Thymus (tissue), 11 donors: Measurements from ENCODE around the gene ZNF865. TPM values are rescaled to one million over a fixed set of nuclear protein-coding genes. Genes with fewer than 3 reads are reported as not detected.

Experiments
- DNase-seq, 9 donors: peaks; one replicate each; pipeline ENCODE4 v3.0.0-alpha.2; 2013; ENCODE audit warnings: low spot score in 9 of 9, low read depth in 6 of 9, missing footprints in 1 of 9
- H3K27ac ChIP-seq, 2 donors: one replicate each; pipeline ENCODE4 v1.5.1; 2013; ENCODE audit warnings: control low read depth in 1 of 2, low read depth in 1 of 2, low read length in 1 of 2, mild to moderate bottlenecking in 1 of 2, moderate library complexity in 1 of 2
- H3K27me3 ChIP-seq, 2 donors: one replicate each; pipeline ENCODE4 v1.5.1; 2013; ENCODE audit warnings: low read length in 1 of 2; ENCODE audit not compliant: control insufficient read depth in 2 of 2, insufficient read depth in 1 of 2
- H3K36me3 ChIP-seq, 2 donors: one replicate each; pipeline ENCODE4 v1.5.1; 2013; ENCODE audit warnings: low read length in 1 of 2, mild to moderate bottlenecking in 1 of 2, moderate library complexity in 1 of 2; ENCODE audit not compliant: control insufficient read depth in 2 of 2, insufficient read depth in 2 of 2
- H3K4me1 ChIP-seq, 2 donors: one replicate each; pipeline ENCODE4 v1.5.1; 2013; ENCODE audit warnings: low read length in 2 of 2; ENCODE audit not compliant: control insufficient read depth in 2 of 2, insufficient read depth in 2 of 2
- H3K4me3 ChIP-seq, 2 donors: one replicate each; pipeline ENCODE4 v1.5.1; 2013; ENCODE audit warnings: low read length in 2 of 2, control low read depth in 1 of 2, mild to moderate bottlenecking in 1 of 2
- H3K9me3 ChIP-seq, 2 donors: one replicate each; pipeline ENCODE4 v1.5.1; 2013; ENCODE audit warnings: low read length in 1 of 2, mild to moderate bottlenecking in 1 of 2; ENCODE audit not compliant: control insufficient read depth in 2 of 2, insufficient read depth in 1 of 2
- WGBS: extraction: QIAGEN DNeasy Blood & Tissue Kit; methylation state at CpG from one replicate; pipeline ENCODE4 v1.1.7; 2013; 5-methylcytosine and 5-hydroxymethylcytosine counted together
- polyA plus RNA-seq: library from polyadenylated mRNA; stranded (reverse); fragments of 200-250 nt; gene quantifications from one replicate; pipeline ENCODE4 v1.2.3, GENCODE V29; 2013
- total RNA-seq: library from RNA; stranded (reverse); fragments of 120-200 nt; gene quantifications from one replicate; pipeline ENCODE4 v1.2.4, GENCODE V29; 2013
- donor health status: healthy.

Gene ZNF865
- total and polyA plus RNA-seq, 2 donors = 0.85 to 7.2 TPM

DNA sequence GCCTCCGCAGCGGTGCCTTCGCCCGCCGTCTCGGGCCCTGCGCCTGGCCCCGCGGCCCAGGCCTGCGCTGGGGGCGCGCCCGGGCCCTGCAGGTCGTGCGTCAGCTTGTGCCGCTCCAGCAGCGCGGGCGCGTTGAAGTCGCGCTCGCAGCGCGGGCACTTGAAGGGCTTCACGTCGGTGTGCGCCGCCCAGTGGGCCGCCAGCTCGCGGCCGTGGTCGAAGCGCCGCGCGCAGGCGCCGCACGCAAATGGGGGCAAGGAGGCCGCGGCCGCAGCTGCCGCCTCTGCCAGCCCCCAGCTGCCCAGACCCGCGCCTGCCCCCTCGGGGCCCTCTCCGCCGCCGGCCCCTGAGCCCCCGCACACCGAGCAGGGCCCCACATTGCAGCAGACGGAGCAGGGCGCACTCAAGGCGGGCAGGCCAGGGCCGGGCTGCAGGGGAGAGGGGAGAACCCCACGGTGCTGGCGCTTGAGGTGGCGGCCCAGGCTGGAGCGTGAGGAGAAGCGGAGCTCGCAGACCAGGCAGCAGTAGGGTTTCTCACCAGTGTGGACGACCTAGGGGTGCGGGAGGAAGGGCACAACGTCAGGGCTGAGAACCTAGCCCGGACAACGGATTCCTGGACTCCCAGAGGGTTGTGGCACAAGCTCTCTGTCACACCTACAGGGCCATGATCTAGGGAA lies 12.2 kb upstream of the ZNF865 start:
- no peak for DNase-seq
- H3K36me3 ChIP-seq = peaks cover 34 to 44% of the 10 kb centered on the region in 2 donors
- no peak overlapping the region for H3K4me3 ChIP-seq

DNA sequence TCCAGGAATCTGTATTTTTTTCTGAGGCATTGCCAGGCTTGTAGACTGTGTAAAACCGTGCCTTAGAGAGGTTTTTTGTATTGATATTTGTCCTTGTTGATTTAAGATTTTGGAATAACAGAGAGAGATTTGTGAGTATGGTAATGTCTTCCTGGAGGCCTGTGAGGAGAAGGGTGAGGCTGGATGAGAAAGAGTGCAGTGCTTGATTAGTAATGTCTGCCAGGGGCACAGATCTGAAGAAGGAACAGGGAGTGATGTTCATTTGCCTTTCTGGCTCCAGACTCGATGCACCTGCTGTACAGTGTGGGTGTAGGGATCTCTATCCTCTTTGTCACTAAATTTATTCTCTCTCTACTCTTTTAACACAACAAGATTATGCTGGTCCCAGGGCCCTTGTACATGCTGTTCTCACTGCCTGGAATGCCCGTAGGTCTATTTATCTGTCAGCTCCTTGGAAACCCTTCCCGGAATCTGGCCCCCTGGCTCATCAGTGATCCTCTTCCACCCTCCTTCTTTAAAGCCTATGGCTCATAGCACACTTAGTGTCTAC lies 10.4 kb upstream of the ZNF865 start:
- Histone ChIP-seq H3K27me3 (no peaks in the 10 kb centered on the region), H3K27ac (no peak overlapping the region), H3K9me3 (peaks cover 1 to 7% of the 10 kb centered on the region in 2 donors), H3K4me3 (no peak overlapping the region), H3K4me1 (peaks cover 0 to 5% of the 10 kb centered on the region in 2 donors), H3K36me3 (peaks cover 34 to 44% of the 10 kb centered on the region in 2 donors)
- DNase-seq = no peak
- 100% methylated on average over 4 of the region's 4 CpGs for WGBS

More for the DNA sequence above, 12.2 kb upstream of the ZNF865 start:
- no peak overlapping the region for H3K27ac ChIP-seq
- WGBS = 96% methylated on average over 68 of the region's 68 CpGs
- H3K27me3 ChIP-seq = no peaks in the 10 kb centered on the region
- peaks cover 0 to 1% of the 10 kb centered on the region in 2 donors for H3K9me3 ChIP-seq
- no peaks in the 10 kb centered on the region for H3K4me1 ChIP-seq

DNA sequence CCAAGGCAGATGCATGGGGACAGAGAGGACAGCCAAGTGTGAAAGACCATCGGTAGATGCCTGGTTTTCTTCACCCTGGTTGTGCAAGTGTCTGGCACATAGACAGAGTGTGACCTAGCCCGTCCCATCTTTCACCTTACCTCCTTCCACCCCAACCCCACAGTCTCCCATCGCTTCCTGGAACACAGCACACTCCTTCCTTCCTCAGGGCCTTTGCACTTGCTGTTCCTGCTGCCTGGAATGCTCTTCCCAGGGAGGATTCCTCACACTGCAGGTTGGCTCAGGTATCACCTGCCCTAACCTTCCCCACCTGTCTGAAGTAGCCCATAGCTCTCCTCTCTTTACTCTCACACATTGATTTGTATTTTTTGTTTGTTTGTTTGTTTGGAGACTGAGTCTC lies 9.1 kb upstream of the ZNF865 start:
- H3K27me3 ChIP-seq = no peaks in the 10 kb centered on the region
- H3K4me1 ChIP-seq = peaks cover 6 to 13% of the 10 kb centered on the region in 2 donors
- H3K27ac ChIP-seq = no peak overlapping the region
- WGBS = 96% methylated on average over 3 of the region's 3 CpGs
- H3K9me3 ChIP-seq = peaks cover 1 to 7% of the 10 kb centered on the region in 2 donors
- H3K4me3 ChIP-seq = no peak overlapping the region
- peaks cover 34 to 44% of the 10 kb centered on the region in 2 donors for H3K36me3 ChIP-seq
- DNase-seq = no peak

DNA sequence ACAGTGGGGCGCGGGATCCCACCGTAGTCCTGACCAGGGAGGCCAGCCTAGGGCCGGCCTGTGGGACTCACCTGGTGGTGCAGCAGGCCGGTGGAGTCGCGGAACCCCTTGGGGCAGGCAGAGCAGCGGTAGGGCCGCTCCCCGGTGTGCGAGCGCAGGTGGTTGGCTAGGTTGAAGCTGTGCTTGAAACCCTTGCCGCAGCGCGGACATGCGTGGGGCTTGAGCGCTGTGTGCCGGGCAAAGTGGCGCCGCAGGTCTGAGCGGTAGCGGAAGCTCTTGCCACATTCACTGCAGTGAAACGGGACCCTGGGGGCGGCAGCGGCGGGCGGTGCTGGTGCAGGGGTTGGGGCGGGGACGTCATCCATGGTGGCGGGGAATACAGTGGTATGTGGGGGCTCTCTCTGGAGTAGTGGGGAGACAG lies 7.9 kb upstream of the ZNF865 start:
- 99% methylated on average over 30 of the region's 30 CpGs for WGBS
- DNase-seq = no peak
- peaks cover 1 to 7% of the 10 kb centered on the region in 2 donors for H3K9me3 ChIP-seq
- H3K36me3 ChIP-seq = peaks cover 30 to 38% of the 10 kb centered on the region in 2 donors
- H3K4me3 ChIP-seq = no peak overlapping the region
- H3K4me1 ChIP-seq = peaks cover 7 to 21% of the 10 kb centered on the region in 2 donors
- no peaks in the 10 kb centered on the region for H3K27me3 ChIP-seq
- H3K27ac ChIP-seq = no peak overlapping the region

DNA sequence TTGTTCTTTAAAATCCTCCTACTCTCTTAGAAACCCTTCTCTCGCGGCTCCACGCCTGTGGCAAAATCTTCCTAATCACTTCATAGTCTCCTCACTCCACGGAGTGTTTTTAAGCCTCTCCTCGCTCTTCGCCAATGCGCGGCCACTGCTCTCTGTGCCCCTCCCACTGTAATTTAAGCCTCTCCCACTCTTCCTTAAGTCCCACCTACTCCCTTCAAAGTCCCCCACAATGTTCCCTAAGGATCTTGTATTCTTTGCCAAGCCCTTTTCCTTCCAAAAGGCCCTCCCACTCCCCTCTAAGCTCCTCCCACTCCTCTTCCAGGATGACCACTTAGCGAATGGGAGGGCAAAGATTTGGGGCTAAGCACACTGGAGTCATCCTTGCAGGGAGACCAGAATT lies 7.4 kb upstream of the ZNF865 start:
- Histone ChIP-seq H3K27ac (peak overlapping the region in 1 of 2 donors; percentile 8), H3K9me3 (peaks cover 1 to 7% of the 10 kb centered on the region in 2 donors), H3K4me1 (peaks cover 7 to 21% of the 10 kb centered on the region in 2 donors), H3K27me3 (no peaks in the 10 kb centered on the region), H3K36me3 (peaks cover 30 to 35% of the 10 kb centered on the region in 2 donors), H3K4me3 (no peak overlapping the region)
- 97% methylated on average over 9 of the region's 9 CpGs for WGBS
- no peak for DNase-seq

DNA sequence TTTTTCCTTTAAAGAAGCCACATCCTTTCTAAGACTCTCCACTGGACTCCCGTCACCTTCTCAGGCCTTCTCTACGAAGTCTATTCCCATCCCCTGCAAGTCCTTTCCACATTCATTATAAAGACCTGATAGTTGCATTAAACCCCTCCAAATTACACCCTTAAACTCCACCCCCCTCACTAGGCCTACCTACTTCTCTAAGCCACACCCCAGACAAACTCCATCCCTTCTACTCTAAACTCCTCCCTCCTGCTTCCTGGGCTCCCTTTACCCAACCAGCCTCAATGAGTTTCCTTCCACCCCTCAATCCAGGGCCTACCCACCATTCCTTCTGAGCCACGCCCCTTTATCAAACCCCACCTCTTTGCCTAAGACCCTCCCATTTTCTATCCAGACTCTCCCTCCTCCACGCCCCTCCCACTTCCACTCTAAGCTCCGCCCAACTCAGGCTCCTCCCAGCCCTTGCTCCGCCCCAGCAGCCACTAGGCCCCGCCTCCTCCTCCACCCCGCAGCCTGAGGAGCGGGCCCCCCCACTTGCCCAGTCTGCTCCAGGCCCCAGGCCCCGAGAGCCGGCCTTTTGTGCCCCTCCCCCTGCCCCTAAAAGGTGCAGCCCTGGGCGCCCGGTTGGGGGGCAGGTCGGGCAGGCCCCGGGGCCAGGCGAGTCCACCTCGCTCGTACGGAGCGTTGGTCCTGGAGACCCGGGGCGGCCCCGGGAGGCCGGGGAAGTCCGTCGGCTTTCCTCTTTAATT lies 6.6 kb upstream of the ZNF865 start:
- H3K27ac ChIP-seq = peak overlapping the region; percentile 95 to 100
- H3K4me1 ChIP-seq = peaks cover 7 to 24% of the 10 kb centered on the region in 2 donors
- 8% methylated on average over 26 of the region's 26 CpGs for WGBS
- no peaks in the 10 kb centered on the region for H3K27me3 ChIP-seq
- peaks cover 1 to 7% of the 10 kb centered on the region in 2 donors for H3K9me3 ChIP-seq
- DNase-seq = peak; percentile 72 to 93 (median 83)
- peak overlapping the region; percentile 75 to 92 for H3K4me3 ChIP-seq
- peaks cover 25 to 28% of the 10 kb centered on the region in 2 donors for H3K36me3 ChIP-seq

DNA sequence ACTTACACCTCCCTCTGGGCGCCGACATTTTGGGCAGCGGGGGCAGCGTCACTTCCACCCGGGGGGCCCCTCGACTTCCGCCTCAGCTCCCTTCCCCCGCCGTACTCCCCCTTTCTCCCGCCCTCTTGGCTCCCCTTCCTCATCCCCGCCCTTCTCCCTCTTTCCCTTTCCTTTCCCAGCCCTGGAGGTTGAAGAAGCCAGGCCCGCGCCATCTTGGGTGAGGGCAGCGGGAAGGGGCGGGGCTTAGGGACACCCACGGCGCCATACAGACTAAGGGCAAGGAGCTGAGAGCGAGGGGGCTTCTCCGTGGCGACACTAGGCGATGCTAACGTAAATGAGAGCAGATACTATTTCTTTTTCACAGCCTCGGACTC lies 6.0 kb upstream of the ZNF865 start, which contains the start of gene FIZ1:
FIZ1 (minus strand) TSS at position 50 of the 374 bp plus-strand sequence. CDS start 1,652 bp downstream, outside the sequence.
- WGBS = 0% methylated on average over 23 of the region's 23 CpGs
- peaks cover 8 to 29% of the 10 kb centered on the region in 2 donors for H3K4me1 ChIP-seq

DNA sequence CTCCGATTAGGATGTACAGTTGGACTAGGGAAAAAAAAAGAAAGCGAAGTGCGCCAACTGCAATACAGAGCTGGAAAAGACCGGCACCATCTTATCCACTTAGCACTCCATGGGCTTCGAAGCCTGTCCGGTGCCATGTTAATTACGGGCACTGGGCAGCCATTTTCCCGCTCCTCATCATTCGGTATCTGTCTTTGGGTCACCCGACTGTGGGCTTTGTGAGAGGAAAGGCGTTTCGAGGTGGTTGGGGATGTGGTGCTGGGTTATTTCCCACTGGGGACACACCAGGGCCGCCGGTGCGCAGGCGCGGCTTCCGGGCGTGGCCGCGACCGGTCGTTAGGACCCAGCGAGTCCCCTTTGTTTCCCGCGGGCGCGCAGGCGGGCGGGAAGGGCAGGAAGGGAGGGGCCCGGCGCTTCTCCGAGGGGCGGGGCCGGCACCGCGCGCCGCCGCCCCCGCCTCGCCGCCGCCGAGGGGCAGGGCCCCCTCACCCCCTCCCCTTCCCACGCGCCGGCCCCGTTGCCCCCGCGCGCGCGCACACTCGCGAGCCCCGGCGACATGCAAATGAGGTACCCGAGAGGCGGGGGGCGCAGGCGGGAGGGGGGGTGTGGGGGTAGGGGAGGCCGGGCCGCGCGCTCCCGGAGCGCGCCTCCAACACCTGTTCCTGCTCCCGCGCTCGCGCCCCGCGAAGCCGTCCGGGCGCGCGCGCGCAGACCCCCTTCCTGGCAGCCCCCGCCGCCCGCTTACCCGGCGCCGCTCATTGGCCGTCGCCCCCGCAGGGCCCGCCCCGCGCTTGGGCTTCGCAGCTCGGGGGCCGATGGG lies 5.4 kb upstream of the ZNF865 start, which contains the start of gene ZNF524:
ZNF524 (plus strand) TSS at position 447 of the 820 bp plus-strand sequence. CDS start 1,825 bp downstream, outside the sequence.
- peaks cover 21 to 23% of the 10 kb centered on the region in 2 donors for H3K36me3 ChIP-seq
- H3K4me3 ChIP-seq = peak within 1 kb of the TSS; percentile 75 to 92
- under 1% methylated on average over 95 of the region's 97 CpGs for WGBS
- H3K4me1 ChIP-seq = peaks cover 12 to 34% of the 10 kb centered on the region in 2 donors
- DNase-seq = peak; percentile 92 to 99 (median 96)
- no peaks in the 10 kb centered on the region for H3K27me3 ChIP-seq
- H3K27ac ChIP-seq = peak within 1 kb of the TSS; percentile 95 to 100
- peaks cover 0 to 7% of the 10 kb centered on the region in 2 donors for H3K9me3 ChIP-seq

More for the DNA sequence above, 6.0 kb upstream of the ZNF865 start, which contains the start of gene FIZ1:
- peak; percentile 96 to 100 (median 99) for DNase-seq
- peaks cover 1 to 7% of the 10 kb centered on the region in 2 donors for H3K9me3 ChIP-seq
- no peaks in the 10 kb centered on the region for H3K27me3 ChIP-seq
- H3K36me3 ChIP-seq = peaks cover 25 to 28% of the 10 kb centered on the region in 2 donors
- peak within 1 kb of the TSS; percentile 95 to 100 for H3K27ac ChIP-seq
- H3K4me3 ChIP-seq = peak within 1 kb of the TSS; percentile 75 to 92
